ENCODE measurements around the gene ARSA. TPM values are rescaled to one million over a fixed set of nuclear protein-coding genes. Genes with fewer than 3 reads are reported as not detected.

ARSA gene
- total and polyA plus RNA-seq, 2 experiments from 2014 or later = 8.1 to 8.2 TPM

GRCh38 chr22:50672471-50673230, 44.7 kb upstream of the ARSA start, which contains the start of gene SHANK3 (continued):
- TF ChIP-seq, protein P1, sequence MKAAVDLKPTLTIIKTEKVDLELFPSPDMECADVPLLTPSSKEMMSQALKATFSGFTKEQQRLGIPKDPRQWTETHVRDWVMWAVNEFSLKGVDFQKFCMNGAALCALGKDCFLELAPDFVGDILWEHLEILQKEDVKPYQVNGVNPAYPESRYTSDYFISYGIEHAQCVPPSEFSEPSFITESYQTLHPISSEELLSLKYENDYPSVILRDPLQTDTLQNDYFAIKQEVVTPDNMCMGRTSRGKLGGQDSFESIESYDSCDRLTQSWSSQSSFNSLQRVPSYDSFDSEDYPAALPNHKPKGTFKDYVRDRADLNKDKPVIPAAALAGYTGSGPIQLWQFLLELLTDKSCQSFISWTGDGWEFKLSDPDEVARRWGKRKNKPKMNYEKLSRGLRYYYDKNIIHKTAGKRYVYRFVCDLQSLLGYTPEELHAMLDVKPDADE (IDR thresholded peaks at IDR 0.05) = no peak
- no peak for TF ChIP-seq STAT1 (IDR thresholded peaks at IDR 0.05; ENCODE audit: unreplicated experiment)
- no peak for TF ChIP-seq EZH2 (IDR thresholded peaks at IDR 0.05; ENCODE audit: low read depth, unreplicated experiment)
- TF ChIP-seq JUNB (IDR thresholded peaks at IDR 0.05; ENCODE audit: unreplicated experiment) = no peak

DNA sequence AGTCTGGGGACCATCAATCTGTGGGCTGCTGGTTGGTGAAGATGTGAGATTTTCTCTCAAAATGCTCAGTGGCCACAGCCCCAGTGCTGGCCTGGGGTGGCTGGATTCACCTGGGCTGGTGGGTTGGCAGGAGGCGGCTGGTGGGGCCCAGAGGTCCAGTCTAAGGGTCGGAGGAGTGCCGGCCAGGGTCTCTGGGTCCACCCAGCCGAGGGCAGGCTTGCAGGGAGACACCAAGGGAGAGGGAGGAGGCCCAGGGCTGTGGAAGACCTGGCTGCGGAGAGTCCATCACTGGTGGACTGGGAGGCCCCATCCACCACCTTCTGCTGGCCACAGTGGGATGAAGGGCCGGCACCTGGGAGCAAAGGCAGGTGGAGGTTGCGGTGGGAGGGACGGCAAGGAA, 44.1 kb upstream of the ARSA start:
- Mint-ChIP-seq H3K4me3 (no peak overlapping the region), H3K9me3 (peaks cover 2% of the 10 kb centered on the region; the same call in 1 of the 3 replicates), H3K4me1 (peaks cover 22% of the 10 kb centered on the region), H3K27me3 (ENCODE audit: insufficient read depth, low read depth, poor library complexity) (peaks cover 33% of the 10 kb centered on the region), H3K36me3 (ENCODE audit: low read depth) (peaks cover 3% of the 10 kb centered on the region; the same call in 1 of the 3 replicates), H3K27ac (no peak overlapping the region)
- Histone ChIP-seq H3F3A (replicated peaks; ENCODE audit: low read depth) (0 out of 2 replicates have a peak, but pooled peaks cover 3% of the 10 kb centered on the region), H2AFZ (no peak overlapping the region), H3K27me3 (ENCODE audit: insufficient read depth) (peaks cover 34% of the 10 kb centered on the region), H3K79me2 (replicated peaks; ENCODE audit: insufficient read depth) (no peaks in the 10 kb centered on the region), H3K4me3 (no peak overlapping the region), H3K36me3 (ENCODE audit: insufficient read depth) (no peaks in the 10 kb centered on the region), H3K9me2 (ENCODE audit: insufficient read depth) (no peaks in the 10 kb centered on the region), H3K27ac (ENCODE audit: low read depth) (no peak overlapping the region), H4K20me1 (replicated peaks; ENCODE audit: insufficient read depth) (no peaks in the 10 kb centered on the region; the same call in 1 of the 2 replicates), H3K4me1 (ENCODE audit: insufficient read depth) (no peaks in the 10 kb centered on the region), H3K4me2 (no peak overlapping the region)
- DNase-seq (ENCODE audit: low spot score) = no peak
- no peak for ATAC-seq
- TF ChIP-seq, protein P2, sequence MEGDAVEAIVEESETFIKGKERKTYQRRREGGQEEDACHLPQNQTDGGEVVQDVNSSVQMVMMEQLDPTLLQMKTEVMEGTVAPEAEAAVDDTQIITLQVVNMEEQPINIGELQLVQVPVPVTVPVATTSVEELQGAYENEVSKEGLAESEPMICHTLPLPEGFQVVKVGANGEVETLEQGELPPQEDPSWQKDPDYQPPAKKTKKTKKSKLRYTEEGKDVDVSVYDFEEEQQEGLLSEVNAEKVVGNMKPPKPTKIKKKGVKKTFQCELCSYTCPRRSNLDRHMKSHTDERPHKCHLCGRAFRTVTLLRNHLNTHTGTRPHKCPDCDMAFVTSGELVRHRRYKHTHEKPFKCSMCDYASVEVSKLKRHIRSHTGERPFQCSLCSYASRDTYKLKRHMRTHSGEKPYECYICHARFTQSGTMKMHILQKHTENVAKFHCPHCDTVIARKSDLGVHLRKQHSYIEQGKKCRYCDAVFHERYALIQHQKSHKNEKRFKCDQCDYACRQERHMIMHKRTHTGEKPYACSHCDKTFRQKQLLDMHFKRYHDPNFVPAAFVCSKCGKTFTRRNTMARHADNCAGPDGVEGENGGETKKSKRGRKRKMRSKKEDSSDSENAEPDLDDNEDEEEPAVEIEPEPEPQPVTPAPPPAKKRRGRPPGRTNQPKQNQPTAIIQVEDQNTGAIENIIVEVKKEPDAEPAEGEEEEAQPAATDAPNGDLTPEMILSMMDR (conservative IDR thresholded peaks at IDR 0.05; ENCODE audit: low read depth in 2 of 2) = no peak
- TF ChIP-seq, protein P3, sequence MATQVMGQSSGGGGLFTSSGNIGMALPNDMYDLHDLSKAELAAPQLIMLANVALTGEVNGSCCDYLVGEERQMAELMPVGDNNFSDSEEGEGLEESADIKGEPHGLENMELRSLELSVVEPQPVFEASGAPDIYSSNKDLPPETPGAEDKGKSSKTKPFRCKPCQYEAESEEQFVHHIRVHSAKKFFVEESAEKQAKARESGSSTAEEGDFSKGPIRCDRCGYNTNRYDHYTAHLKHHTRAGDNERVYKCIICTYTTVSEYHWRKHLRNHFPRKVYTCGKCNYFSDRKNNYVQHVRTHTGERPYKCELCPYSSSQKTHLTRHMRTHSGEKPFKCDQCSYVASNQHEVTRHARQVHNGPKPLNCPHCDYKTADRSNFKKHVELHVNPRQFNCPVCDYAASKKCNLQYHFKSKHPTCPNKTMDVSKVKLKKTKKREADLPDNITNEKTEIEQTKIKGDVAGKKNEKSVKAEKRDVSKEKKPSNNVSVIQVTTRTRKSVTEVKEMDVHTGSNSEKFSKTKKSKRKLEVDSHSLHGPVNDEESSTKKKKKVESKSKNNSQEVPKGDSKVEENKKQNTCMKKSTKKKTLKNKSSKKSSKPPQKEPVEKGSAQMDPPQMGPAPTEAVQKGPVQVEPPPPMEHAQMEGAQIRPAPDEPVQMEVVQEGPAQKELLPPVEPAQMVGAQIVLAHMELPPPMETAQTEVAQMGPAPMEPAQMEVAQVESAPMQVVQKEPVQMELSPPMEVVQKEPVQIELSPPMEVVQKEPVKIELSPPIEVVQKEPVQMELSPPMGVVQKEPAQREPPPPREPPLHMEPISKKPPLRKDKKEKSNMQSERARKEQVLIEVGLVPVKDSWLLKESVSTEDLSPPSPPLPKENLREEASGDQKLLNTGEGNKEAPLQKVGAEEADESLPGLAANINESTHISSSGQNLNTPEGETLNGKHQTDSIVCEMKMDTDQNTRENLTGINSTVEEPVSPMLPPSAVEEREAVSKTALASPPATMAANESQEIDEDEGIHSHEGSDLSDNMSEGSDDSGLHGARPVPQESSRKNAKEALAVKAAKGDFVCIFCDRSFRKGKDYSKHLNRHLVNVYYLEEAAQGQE (IDR thresholded peaks at IDR 0.05; ENCODE audit: unreplicated experiment) = no peak
- TF ChIP-seq STAT1 (IDR thresholded peaks at IDR 0.05; ENCODE audit: unreplicated experiment) = no peak
- no peak for TF ChIP-seq ZNF331 (CRISPR knock-in tag; IDR thresholded peaks at IDR 0.05; ENCODE audit: low read depth)
- no peak for TF ChIP-seq EZH2 (IDR thresholded peaks at IDR 0.05; ENCODE audit: low read depth, unreplicated experiment)

All from GM23338 (cell line).